Fibroblast of the aortic adventitia (primary cell): ENCODE measurements around the gene WFIKKN1. TPM values are rescaled to one million over a fixed set of nuclear protein-coding genes. Genes with fewer than 3 reads are reported as not detected.

Experiments
- DNase-seq: peaks from one replicate; pipeline ENCODE4 v3.0.0-alpha.2; 2010; ENCODE audit warnings: low read depth
- H3K4me3 ChIP-seq: 2 replicates; pipeline ENCODE4 v1.5.1; 2011; ENCODE audit warnings: low read depth, mild to moderate bottlenecking, control low read depth, low read length, moderate library complexity
- total RNA-seq: library from RNA; depleted of rRNA; stranded (reverse); fragments of >200 nt; gene quantifications from 2 replicates; pipeline ENCODE4 v1.2.3, GENCODE V29; 2012; ENCODE audit warnings: low replicate concordance
- TF ChIP-seq, protein P1 (sequence below): IDR thresholded peaks from 2 replicates; pipeline ENCODE4 v1.5.1; 2011; ENCODE audit warnings: mild to moderate bottlenecking, low read length, control low read depth, inconsistent platforms; ENCODE audit not compliant: insufficient read depth

WFIKKN1 gene
- total RNA-seq, 1 donor, result 0.18 TPM

DNA sequence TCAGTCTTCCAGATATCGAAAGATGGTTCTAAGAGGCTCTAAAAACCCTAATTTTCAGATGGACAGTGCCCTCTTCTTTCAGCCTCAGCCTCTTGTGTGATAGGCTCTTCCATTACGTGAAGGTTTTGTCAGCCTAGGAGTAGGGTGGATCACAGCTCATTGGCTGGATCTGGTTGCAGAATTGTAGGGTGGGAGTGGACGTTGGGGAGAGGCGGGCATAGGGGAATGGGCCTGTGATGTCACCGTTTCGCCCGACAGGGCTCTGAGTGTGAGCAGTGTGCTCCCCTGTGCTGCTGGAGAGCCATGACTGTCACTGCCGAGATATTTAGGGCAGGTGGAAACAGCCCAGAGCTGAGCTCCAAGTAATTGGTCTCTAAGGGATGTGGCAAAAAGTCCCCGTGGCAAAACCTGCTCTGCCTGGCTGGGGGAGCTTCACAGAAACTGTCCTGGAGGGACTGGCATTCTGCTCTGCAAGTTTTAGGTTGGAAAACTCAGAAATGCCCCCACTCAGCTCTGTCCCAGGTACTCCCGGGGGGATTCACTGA lies 6.2 kb upstream of the WFIKKN1 start:
- no peak for DNase-seq
- H3K4me3 ChIP-seq, result no peak overlapping the region
- TF ChIP-seq, protein P1, sequence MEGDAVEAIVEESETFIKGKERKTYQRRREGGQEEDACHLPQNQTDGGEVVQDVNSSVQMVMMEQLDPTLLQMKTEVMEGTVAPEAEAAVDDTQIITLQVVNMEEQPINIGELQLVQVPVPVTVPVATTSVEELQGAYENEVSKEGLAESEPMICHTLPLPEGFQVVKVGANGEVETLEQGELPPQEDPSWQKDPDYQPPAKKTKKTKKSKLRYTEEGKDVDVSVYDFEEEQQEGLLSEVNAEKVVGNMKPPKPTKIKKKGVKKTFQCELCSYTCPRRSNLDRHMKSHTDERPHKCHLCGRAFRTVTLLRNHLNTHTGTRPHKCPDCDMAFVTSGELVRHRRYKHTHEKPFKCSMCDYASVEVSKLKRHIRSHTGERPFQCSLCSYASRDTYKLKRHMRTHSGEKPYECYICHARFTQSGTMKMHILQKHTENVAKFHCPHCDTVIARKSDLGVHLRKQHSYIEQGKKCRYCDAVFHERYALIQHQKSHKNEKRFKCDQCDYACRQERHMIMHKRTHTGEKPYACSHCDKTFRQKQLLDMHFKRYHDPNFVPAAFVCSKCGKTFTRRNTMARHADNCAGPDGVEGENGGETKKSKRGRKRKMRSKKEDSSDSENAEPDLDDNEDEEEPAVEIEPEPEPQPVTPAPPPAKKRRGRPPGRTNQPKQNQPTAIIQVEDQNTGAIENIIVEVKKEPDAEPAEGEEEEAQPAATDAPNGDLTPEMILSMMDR, result no peak

GRCh38 chr16:625117-625976 lies 5.4 kb upstream of the WFIKKN1 start:
- H3K4me3 ChIP-seq, result no peak overlapping the region
- TF ChIP-seq, protein P1, result no peak

DNA sequence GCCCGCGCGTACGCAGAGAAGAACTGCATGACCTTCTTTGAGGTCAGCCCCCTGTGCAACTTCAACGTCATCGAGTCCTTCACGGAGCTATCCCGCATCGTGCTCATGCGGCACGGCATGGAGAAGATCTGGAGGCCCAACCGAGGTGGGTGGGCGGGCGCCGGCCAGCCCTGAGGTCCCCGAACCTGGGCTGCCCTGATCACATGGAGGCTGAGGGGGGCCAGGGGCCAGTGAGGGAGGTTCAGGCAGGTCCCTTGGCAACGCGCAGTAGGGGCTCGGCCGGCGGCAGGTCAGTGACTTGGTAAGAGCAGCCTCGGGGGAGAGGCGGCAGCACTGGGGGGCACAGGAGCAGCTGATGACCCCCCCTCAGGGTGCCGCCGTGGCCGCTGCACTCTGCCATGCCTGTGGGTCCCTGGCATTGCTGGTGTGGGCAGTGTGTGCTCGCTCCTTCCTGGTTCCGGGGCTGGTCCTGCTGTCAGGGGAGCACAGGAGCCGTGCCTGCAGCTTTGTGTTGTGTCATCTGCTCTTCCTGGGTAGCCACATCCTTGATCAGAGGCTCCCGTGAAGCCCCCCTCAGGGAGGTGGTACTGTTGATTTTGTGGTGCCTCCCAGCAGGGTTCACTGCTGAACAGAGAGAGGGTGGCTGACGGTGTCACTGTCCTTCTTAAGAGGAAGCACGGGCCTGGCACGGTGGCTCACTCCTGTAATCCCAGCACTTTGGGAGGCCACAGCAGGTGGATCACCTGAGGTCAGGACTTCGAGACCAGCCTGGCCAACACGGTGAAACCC lies 4.6 kb upstream of the WFIKKN1 start:
- TF ChIP-seq, protein P1, result no peak
- H3K4me3 ChIP-seq, result no peak overlapping the region
- no peak for DNase-seq

More at GRCh38 chr16:625117-625976, 5.4 kb upstream of the WFIKKN1 start:
- DNase-seq, result no peak

DNA sequence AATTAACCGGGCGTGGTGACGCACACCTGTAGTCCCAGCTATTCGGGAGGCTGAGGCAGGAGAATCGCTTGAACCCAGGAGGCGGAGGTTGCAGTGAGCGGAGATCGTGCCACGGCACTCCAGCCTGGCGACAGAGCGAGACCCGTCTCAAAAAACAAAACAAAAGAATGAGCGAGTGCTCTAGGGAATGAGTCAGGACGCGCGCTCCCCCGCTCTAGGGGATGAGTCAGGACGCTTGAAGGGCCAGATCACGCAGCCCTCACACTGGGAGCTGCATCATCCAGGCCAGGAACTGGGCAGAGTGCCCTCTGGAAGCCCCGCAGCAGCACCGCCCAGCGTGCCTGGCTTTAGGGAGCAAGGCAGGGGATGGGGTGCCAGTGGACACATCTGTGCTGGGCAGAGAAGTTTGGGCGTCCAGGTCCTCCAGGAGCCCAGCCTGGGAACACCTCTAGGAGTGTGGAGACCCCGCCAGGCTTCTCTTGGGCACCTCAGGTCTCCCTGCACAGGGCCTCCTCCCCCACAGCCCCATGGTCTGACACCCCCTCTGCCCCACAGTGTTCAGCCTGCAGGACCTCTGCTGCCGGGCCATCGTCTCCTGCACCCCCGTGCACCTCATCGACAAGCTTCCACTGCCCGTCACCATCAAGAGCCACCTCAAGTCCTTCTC lies 3.9 kb upstream of the WFIKKN1 start:
- no peak overlapping the region for H3K4me3 ChIP-seq
- peak; percentile 96 for DNase-seq
- TF ChIP-seq, protein P1, result no peak

GRCh38 chr16:627454-628239 lies 3.1 kb upstream of the WFIKKN1 start:
- TF ChIP-seq, protein P1, result no peak
- peak; percentile 18 for DNase-seq

More at GRCh38 chr16:627454-628239, 3.1 kb upstream of the WFIKKN1 start:
- no peak overlapping the region for H3K4me3 ChIP-seq
